ENCODE results near the gene ADAM12.

ADAM12 gene

GRCh38 chr10:126387931-126388911 lies at the start of gene ADAM12:
Gene ADAM12, minus strand, starts transcription at chr10:126388477. Its CDS starts 332 bp downstream, at chr10:126388145.
- DNase-seq: no peak

- no peak for DNase-seq
These were observed 49.5 kb upstream of the ADAM12 start for GRCh38 chr10:126437635-126438406.

GRCh38 chr10:126434235-126434634 lies 46.0 kb upstream of the ADAM12 start:
- no peak for DNase-seq

GRCh38 chr10:126433351-126433750 lies 45.1 kb upstream of the ADAM12 start:
- no peak for DNase-seq

GRCh38 chr10:126432507-126432906 lies 44.2 kb upstream of the ADAM12 start:
- no peak for DNase-seq

GRCh38 chr10:126431816-126432215 lies 43.5 kb upstream of the ADAM12 start:
- no peak for DNase-seq

GRCh38 chr10:126430512-126430911 lies 42.2 kb upstream of the ADAM12 start:
- no peak for DNase-seq

- no peak for DNase-seq
These were observed 41.0 kb upstream of the ADAM12 start for GRCh38 chr10:126429275-126429674.

GRCh38 chr10:126425489-126426065 lies 37.3 kb upstream of the ADAM12 start:
- DNase-seq: no peak

GRCh38 chr10:126425032-126425431 lies 36.8 kb upstream of the ADAM12 start:
- DNase-seq: no peak

- DNase-seq: no peak
These were observed 35.6 kb upstream of the ADAM12 start for GRCh38 chr10:126423732-126424491.

GRCh38 chr10:126422567-126422966 lies 34.3 kb upstream of the ADAM12 start:
- DNase-seq: no peak

- no peak for DNase-seq
These were observed 33.5 kb upstream of the ADAM12 start for GRCh38 chr10:126421756-126422256.

- DNase-seq: no peak
These were observed 32.5 kb upstream of the ADAM12 start for GRCh38 chr10:126420567-126421300.

GRCh38 chr10:126417220-126417825 lies 29.0 kb upstream of the ADAM12 start:
- no peak for DNase-seq

GRCh38 chr10:126409821-126410220 lies 21.5 kb upstream of the ADAM12 start:
- DNase-seq: no peak

- no peak for DNase-seq
These were observed 20.8 kb upstream of the ADAM12 start for GRCh38 chr10:126408953-126409641.

GRCh38 chr10:126407831-126408230 lies 19.6 kb upstream of the ADAM12 start:
- no peak for DNase-seq

- no peak for DNase-seq
These were observed 17.0 kb upstream of the ADAM12 start for GRCh38 chr10:126405239-126405775.
